Bladder microvascular endothelial cell (primary cell): ENCODE measurements around the gene ZSWIM2. TPM values are rescaled to one million over a fixed set of nuclear protein-coding genes. Genes with fewer than 3 reads are reported as not detected.

Experiments
- total RNA-seq: library from RNA; depleted of rRNA; stranded (reverse); fragments of >200 nt; gene quantifications from 2 replicates; pipeline ENCODE4 v1.2.3, GENCODE V29; 2014

Gene ZSWIM2, protein sequence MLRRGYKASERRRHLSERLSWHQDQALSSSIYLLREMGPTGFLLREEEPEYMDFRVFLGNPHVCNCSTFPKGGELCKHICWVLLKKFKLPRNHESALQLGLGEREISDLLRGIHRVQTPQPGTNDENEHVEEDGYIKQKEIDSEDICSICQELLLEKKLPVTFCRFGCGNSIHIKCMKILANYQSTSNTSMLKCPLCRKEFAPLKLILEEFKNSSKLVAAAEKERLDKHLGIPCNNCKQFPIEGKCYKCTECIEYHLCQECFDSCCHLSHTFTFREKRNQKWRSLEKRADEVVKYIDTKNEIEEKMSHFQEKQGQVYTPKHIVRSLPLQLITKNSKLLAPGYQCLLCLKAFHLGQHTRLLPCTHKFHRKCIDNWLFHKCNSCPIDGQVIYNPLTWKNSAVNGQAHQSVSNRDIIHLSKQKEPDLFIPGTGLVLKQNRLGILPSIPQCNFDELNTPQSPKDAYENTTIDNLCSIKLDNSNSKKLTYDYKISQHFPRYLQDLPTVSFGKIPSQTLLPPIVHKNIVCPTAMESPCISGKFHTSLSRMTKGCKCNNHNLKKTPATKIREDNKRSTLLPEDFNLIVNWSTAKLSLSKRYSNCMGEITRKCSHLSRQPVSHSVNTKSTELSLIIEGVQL
- total RNA-seq: 0.13 TPM in 1 of 2 replicates, not detected in the other

DNA sequence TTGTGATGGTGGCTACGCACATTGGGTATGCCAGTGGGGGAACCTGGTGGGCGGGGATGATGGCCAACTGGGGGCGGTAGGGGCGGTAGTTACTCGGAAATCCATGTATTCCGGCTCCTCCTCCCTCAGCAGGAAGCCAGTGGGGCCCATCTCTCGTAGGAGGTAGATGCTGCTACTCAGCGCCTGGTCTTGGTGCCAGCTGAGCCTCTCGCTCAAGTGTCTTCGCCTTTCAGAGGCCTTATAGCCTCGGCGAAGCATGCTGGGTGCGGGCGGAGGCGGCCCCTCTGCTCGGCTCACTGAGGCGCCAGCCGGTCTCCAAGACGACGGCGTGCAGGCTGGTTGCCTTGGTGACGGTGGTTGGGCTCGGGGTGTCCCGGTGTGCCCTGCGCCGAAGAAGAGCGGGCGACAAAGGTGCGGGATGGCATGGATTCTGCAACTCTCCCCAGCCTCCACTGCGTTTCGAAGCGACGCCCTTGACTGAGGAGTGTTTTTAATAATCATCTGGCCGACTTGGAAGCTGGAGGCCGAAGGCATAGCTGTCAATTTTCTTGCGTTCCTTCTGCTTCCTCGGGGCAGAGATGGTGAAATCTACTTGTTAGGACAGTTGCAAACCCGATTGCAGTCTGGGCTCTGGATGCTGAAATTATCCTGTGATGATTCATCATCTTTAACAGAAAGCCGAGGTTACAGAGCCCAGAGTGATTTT is at the start of gene ZSWIM2:
ZSWIM2 (minus strand) TSS at position 298 of the 706 bp plus-strand sequence; CDS start at position 258, 40 bp downstream.

Other genes with a start within 250 kb of the ZSWIM2 start
- gene FAM171B, start 155.1 kb downstream of the ZSWIM2 start, total RNA-seq: 13.0 and 22.2 TPM in 2 replicates